Measurements from ENCODE around the gene SOS2.
A peak's percentile ranks its signal among the peaks of the same experiment; 100 is the strongest.

DNA sequence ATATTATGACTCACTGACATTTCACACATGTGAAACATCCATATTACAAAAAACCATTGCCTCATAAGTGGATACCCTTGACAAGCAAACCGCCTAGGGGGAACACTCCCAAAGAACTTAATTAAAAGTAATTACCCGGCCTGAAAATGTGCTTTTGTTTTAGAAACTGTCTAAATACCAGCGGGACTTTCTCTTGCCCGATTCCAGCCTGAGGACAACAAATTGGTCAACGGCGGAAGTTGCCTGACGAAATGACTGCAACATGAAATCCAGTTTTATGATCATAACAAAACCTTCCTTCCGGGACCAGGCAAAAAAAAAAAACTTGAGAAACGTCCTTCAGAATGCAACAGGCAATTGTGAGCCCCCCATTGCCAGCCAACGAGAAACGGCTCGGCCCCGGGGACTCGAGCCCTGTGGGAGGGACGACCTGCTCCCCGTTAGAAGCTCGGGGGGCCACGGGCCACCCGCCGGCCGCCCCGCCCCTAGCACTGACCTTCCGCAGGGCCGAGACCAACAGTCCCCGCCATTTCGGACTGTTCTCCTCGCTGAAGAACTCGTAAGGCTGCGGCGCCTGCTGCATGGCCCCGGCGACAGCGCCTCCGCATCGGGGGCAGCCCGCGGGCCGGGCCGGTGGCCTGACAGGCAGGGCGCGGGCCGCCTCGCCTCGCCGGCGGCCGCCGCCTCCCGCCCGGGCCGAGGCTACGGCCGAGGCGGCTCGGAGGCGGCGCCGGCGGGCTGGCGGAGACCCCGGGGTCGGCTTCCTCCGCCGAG, 490 bp downstream of the SOS2 start:
- TF ChIP-seq POLR2A (IDR thresholded peaks at IDR 0.05; ENCODE audit: low read depth, low read length), result peak; percentile 7
- TF ChIP-seq, protein P1, sequence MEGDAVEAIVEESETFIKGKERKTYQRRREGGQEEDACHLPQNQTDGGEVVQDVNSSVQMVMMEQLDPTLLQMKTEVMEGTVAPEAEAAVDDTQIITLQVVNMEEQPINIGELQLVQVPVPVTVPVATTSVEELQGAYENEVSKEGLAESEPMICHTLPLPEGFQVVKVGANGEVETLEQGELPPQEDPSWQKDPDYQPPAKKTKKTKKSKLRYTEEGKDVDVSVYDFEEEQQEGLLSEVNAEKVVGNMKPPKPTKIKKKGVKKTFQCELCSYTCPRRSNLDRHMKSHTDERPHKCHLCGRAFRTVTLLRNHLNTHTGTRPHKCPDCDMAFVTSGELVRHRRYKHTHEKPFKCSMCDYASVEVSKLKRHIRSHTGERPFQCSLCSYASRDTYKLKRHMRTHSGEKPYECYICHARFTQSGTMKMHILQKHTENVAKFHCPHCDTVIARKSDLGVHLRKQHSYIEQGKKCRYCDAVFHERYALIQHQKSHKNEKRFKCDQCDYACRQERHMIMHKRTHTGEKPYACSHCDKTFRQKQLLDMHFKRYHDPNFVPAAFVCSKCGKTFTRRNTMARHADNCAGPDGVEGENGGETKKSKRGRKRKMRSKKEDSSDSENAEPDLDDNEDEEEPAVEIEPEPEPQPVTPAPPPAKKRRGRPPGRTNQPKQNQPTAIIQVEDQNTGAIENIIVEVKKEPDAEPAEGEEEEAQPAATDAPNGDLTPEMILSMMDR (IDR thresholded peaks at IDR 0.05; ENCODE audit: extremely low read depth in 1 of 2, insufficient read depth in 1 of 2, low read depth in 1 of 2, low read length in 2 of 2), result no peak
